Stimulated activated CD4-positive, alpha-beta T cell treated with anti-CD3 and anti-CD28 coated beads, Interleukin-4, amount 100 ng/mL, for 24 hours (primary cell): Measurements from ENCODE around the gene OXCT1.
A peak's percentile ranks its signal among the peaks of the same experiment; 100 is the strongest.
"Not testable (repeated sequence)": the region's sequence is repeated elsewhere in the genome, so short reads cannot be mapped to it uniquely, and the experiment has no call there.

ENCODE experiments used
- DNase-seq: peaks from one replicate; pipeline ENCODE4 v3.0.0-alpha.2; 2020

Gene OXCT1

DNA sequence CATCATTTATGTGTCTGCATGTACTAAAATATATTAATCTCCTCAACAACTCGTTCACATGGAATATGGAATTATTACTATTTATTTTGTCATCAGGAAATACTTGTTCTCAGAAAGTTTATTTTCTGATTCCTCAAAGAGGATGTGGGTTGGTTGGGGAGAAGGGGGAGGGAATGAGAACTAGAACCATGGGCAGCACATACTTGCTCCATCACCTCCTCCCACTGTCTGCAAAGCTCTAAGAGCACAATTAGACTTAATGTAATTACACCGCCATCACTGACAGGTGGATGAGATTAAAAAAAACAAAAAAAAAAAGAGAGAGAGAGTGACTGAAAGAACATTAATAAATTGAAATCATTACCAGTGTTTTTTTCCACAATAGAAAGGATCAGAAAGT, 98.2 kb downstream of the OXCT1 start:
- no peak for DNase-seq

GRCh38 chr5:41770799-41771198, 99.4 kb downstream of the OXCT1 start:
- no peak for DNase-seq

GRCh38 chr5:41768692-41769091, 101.5 kb downstream of the OXCT1 start:
- DNase-seq: no peak

DNA sequence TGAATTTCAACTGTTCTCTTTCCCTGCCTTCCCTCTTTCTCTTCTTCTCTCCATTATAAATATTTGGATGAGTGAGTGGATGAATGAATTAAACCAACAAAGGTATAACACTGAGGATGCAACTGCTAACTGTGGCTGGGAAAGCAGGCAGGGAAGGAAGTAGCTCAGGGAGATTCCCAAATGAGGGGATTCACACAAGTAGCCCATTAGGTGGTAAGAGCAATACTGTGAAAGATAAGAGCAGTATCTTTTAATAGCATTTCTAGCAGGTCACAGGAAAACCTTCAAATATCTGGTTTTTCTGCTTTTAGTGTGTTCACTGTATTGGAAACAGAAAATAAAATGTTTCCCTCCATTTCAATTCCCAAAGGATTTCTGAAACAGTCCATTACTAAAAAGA, 105.6 kb downstream of the OXCT1 start:
- no peak for DNase-seq

GRCh38 chr5:41763574-41763973, 106.7 kb downstream of the OXCT1 start:
- no peak for DNase-seq

- DNase-seq: no peak
These were observed 107.1 kb downstream of the OXCT1 start for GRCh38 chr5:41763081-41763480.

DNA sequence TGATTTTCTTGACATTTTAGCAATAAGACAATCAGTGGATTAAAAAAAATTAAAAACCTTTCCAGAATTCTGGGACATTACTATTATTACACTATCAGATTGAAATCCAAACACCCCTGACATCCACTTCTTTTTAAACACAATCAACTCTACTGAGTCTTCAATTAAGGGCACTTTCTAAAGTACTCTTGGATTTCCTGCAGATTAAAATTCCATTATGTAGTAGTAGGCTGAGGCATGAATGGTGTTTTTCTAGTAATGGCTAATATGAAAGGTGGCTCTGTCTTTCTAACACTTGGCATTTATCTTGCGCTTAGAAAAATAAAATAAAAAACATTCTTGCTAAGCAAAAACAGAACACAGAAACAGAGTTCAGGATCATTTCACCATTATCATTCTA, 107.8 kb downstream of the OXCT1 start:
- DNase-seq: no peak

DNA sequence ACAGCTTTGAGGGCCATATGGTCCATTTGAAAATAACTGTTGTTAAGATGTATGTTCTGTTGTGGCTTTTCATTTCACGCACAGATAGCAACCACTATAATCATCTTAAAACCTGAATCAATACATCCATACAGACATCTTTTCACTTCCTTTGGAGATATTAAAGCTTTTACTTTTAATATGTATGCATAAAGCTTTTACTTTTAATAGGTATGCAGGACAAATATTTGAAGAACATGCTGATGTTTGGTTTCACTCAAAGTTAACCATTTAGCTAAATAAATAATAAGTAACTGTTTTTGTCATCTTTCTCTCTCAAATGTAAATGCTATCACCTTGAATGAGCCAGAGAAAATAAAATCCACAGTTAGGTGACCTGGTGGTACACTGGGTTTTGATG, 108.6 kb downstream of the OXCT1 start:
- no peak for DNase-seq

DNA sequence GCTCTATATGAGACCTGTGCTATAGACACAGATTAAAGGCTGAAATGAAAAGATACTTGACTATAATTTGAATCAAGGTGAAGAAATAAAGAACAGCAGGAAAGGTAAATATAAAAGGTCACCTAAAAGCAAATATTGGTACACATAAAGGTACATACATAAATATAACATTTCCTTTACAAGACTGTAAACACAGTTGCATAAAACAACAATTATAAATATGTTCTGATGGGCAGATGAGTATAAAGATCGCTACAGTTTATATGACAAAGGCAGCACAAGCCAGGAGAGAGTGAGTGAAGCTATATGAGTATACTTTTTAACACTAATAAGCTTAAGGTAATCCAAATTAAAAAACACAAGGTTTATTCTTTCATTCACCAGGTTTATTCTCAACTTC, 114.5 kb downstream of the OXCT1 start:
- no peak for DNase-seq

DNA sequence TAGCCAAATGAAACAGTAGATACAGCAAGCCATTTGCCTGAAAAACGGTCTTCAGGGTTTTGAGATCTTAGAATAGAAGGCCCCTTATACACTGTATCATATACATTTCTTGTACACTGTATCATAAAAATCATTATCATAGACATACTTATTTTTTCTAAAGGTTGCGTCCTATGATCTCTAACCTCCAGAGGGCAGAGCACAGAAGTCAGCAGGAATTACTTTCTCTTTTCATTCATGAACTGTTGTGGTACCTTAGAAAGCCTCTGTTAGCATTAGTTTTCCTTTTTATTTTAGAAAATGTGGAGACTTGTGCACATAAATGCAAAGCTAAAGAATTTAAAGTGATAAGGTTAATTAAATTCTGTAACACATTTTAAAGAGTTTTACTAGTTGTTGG, 115.4 kb downstream of the OXCT1 start:
- DNase-seq: no peak

DNA sequence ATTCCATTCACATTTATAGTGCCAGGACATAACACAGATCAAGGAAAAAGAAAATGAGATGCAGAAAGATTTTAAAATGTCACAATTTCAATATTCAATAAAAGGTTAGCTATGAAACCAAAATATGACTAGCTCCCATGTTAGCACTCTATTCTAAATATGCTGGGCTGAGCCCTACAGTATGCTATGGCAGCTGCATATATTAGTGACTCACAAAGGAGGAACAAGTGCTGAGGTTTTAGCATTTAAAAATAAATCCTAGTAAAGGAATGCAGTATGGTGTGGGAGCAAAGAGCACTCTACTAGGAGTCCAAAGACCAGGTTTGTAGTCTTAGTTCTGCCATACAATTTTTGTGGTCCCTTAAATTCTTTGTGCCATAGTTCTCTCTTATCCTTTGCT, 118.4 kb downstream of the OXCT1 start:
- no peak for DNase-seq

DNA sequence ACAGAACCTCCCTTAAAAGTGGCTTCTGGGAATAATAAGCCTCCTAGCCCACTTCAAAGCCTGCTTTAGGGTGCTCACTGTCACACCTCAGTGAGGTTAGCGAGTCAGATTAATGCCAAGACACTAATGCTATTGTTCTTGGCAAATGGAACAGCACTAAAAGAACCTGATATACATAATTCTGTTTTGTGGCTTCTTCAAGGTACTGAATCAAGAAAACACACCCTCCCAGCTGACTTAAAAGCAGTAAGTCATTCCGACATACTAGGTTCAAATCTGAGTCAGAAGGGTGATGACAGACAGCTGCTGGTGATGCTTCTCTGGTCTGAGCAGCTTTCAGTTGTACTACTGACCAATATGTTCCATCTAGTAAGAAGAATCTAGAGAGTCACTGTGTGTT, 121.6 kb downstream of the OXCT1 start:
- peak; percentile 32 for DNase-seq

- DNase-seq: no peak
These were observed 122.5 kb downstream of the OXCT1 start for GRCh38 chr5:41747708-41748107.

DNA sequence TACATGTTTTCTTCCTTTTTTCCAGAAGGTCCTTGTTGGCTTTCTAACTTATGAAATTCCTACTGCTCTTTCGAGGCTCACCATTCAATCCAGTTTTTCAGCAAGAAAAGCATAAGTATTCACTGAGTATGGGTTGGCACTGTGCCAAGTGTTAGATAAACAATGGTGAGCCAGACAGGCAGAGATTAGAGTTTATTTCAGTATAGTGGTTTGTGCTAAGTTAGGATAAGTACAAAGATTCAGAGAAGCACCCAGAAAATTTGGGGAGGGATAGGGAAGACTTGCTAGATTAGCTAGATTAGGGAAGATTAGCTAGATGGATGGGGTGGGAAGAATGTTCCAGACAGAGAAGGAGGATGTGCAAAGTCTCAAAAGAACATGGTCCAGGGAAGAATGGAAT, 122.9 kb downstream of the OXCT1 start:
- no peak for DNase-seq

- DNase-seq: not testable (repeated sequence)
These were observed 127.6 kb downstream of the OXCT1 start for GRCh38 chr5:41742608-41743007.

- no peak for DNase-seq
These were observed 131.4 kb downstream of the OXCT1 start for GRCh38 chr5:41738710-41739354.

GRCh38 chr5:41736641-41737040, 133.6 kb downstream of the OXCT1 start:
- no peak for DNase-seq

- DNase-seq: no peak
These were observed 135.0 kb downstream of the OXCT1 start for GRCh38 chr5:41735213-41735612.

DNA sequence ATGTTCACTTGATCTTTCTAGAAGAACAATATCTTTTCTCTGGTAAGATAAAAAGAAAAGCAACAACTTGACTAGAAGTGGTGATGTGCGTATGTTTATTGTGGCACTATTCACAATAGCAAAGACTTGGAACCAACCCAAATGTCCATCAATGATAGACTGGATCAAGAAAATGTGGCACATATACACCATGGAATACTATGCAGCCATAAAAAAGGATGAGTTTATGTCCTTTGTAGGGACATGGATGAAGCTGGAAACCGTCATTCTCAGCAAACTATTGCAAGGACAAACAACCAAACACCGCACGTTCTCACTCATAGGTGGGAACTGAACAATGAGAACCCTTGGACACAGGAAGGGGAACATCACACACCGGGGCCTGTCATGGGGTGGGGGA, 140.8 kb downstream of the OXCT1 start:
- not testable (repeated sequence) for DNase-seq

DNA sequence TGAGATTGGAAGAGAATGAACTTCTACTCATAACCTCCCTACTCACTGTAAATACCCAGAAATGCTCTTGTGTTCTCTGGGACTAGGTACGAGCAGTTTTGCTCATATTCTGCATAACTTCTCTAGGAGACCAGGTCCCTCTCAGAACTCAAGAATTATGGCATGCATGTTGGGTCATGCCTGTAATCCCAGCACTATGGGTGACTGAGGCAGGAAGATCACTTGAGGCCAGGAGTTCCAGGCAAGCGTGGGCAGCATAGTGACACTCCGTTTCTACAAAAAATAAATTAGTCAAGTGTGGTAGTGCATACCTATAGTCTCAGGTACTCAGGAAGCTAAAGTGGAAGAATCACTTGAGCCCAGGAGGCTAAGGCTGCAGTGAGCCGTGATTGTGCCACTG, 141.9 kb downstream of the OXCT1 start:
- DNase-seq: no peak

DNA sequence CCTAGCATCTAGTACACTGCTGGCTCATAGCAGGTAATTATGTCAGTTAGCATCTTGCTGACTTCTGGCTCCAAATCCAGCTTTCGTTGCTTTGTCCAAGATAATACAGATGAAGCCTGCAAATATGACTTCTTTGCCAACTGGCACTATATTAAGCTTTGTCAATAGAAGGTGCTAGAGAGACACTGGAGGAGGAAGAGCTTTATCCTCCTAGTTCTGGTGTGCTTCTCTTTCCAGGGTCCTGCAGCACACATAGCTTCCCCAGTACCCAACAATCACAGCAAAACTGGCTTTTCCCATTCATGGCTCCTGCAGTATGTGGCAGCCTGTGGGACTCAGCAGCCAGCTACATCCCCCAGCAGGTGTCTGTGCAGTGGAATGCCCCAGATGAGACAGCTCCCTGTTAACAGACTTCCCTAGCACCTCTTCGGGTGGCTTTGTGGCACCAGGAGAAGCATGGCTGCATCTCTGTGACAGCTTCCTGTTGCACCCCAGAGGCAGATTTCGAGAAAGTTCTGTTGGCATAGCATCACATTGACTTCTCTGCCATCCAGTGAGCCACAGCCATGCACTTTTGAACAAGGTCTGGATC, 147.8 kb downstream of the OXCT1 start:
- DNase-seq: no peak

GRCh38 chr5:41721516-41721915, 148.7 kb downstream of the OXCT1 start:
- no peak for DNase-seq

DNA sequence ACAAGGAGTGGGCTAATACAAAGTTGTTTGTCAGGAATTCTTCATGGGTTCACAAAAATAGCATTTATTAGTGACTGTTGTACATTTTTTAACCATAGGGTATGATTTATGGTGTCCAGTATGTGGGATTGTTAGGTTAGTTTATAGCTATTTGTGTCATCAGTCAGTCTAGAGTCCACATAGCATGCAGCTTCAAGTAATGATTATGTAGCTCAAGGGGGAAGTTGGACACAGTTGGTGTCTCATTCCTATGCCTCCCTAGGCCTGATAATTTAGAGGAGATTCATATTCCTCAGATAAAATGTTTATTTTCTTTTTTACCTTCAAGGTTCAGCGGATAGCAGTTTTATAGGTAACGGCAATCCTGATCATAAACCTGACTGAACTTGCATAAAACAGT, 153.8 kb downstream of the OXCT1 start:
- DNase-seq: no peak

- DNase-seq: not testable (repeated sequence)
These were observed 155.8 kb downstream of the OXCT1 start for GRCh38 chr5:41714446-41714845.

- no peak for DNase-seq
These were observed 161.7 kb downstream of the OXCT1 start for GRCh38 chr5:41708604-41708940.
